H1 (cell line): ENCODE measurements around the gene TFDP1. TPM values are rescaled to one million over a fixed set of nuclear protein-coding genes. Genes with fewer than 3 reads are reported as not detected.
A peak's percentile ranks its signal among the peaks of the same experiment; 100 is the strongest.

Experiments used
- CTCF ChIA-PET: fragments of 300-600 bp; sonication (Branson Sonifier 250); formaldehyde crosslinking; loops from one replicate; lab custom pipeline; 2021; ENCODE audit not compliant: partially characterized antibody; lab: Charles Lee
- POLR2A ChIA-PET: fragments of 300-600 bp; sonication (Branson Sonifier 250); formaldehyde crosslinking; loops from one replicate; lab custom pipeline; 2021; ENCODE audit warnings: inconsistent platforms; ENCODE audit not compliant: partially characterized antibody; lab: Charles Lee
- DNase-seq, 2 experiments: peaks; one replicate each; pipeline versions ENCODE4 v3.0.0 to v3.0.0-alpha.2; 2010 to 2022; ENCODE audit warnings: low spot score in 2 of 2, low read depth in 1 of 2, mixed read lengths in 1 of 2
- FAIRE-seq: peaks from 2 replicates; lab custom pipeline; 2011; peaks lifted over from hg19 to GRCh38; lab: Jason Lieb, UNC
- H2AFZ ChIP-seq: 2 replicates; pipeline ENCODE4 v1.8.1; 2012; ENCODE audit warnings: low read length, inconsistent platforms
- H2AK5ac ChIP-seq: 2 replicates; pipeline ENCODE4 v1.6.1; 2013; ENCODE audit warnings: low read depth, low read length
- H2BK120ac ChIP-seq: replicated peaks from 2 replicates; pipeline ENCODE3; 2013; ENCODE audit warnings: low read depth, low read length, inconsistent platforms
- H2BK12ac ChIP-seq: 2 replicates; pipeline ENCODE4 v1.6.1; 2013; ENCODE audit warnings: low read depth, low read length
- H2BK15ac ChIP-seq: 2 replicates; pipeline ENCODE4 v1.6.1; 2013; ENCODE audit warnings: low read length
- H2BK20ac ChIP-seq: 2 replicates; pipeline ENCODE4 v1.6.1; 2013; ENCODE audit warnings: low read length
- H2BK5ac ChIP-seq: 2 replicates; pipeline ENCODE4 v1.6.1; 2013; ENCODE audit warnings: low read depth, low read length
- H3K14ac ChIP-seq: 2 replicates; pipeline ENCODE4 v1.6.1; 2013; ENCODE audit warnings: inconsistent platforms; ENCODE audit not compliant: insufficient read length
- H3K18ac ChIP-seq: 2 replicates; pipeline ENCODE4 v1.6.1; 2013; ENCODE audit warnings: low read length; ENCODE audit errors: extremely low read depth
- H3K23ac ChIP-seq: 2 replicates; pipeline ENCODE4 v1.6.1; 2013; ENCODE audit warnings: inconsistent platforms; ENCODE audit not compliant: insufficient read length
- H3K23me2 ChIP-seq: 2 replicates; pipeline ENCODE4 v1.6.1; 2013; ENCODE audit warnings: low read depth, low read length
- H3K27ac ChIP-seq: 2 replicates; pipeline ENCODE4 v1.6.1; 2011; ENCODE audit warnings: low read depth, low read length, inconsistent platforms
- H3K27me3 ChIP-seq, 4 experiments: replicated peaks in 1 of 4; 1 replicate in 1 of 4; 2 replicates in 3 of 4; pipeline versions ENCODE4 v1.6.1 to v1.8.1; 2011 to 2013; ENCODE audit warnings: low read length in 3 of 4, mild to moderate bottlenecking in 3 of 4, inconsistent platforms in 2 of 4, mixed read lengths in 2 of 4, moderate library complexity in 1 of 4; ENCODE audit not compliant: control insufficient read depth in 3 of 4, insufficient read depth in 3 of 4; ENCODE audit errors: extremely low read depth in 1 of 4
- H3K36me3 ChIP-seq, 4 experiments: 2 replicates each; pipeline versions ENCODE4 v1.6.1 to v1.8.1; 2011 to 2013; ENCODE audit warnings: mild to moderate bottlenecking in 4 of 4, low read length in 3 of 4, moderate library complexity in 2 of 4, control low read depth in 1 of 4, inconsistent platforms in 1 of 4; ENCODE audit not compliant: insufficient read depth in 4 of 4, control insufficient read depth in 2 of 4
- H3K4ac ChIP-seq: replicated peaks from 2 replicates; pipeline ENCODE3; 2013; ENCODE audit warnings: low read length, low read depth, mixed read lengths, inconsistent platforms; ENCODE audit not compliant: insufficient read length
- H3K4me1 ChIP-seq, 4 experiments: replicated peaks in 1 of 4; 1 replicate in 1 of 4; 2 replicates in 3 of 4; pipeline versions ENCODE4 v1.6.1 to v1.8.1; 2011 to 2013; ENCODE audit warnings: low read length in 3 of 4, inconsistent platforms in 2 of 4, mixed read lengths in 1 of 4; ENCODE audit not compliant: insufficient read depth in 4 of 4, control insufficient read depth in 3 of 4
- H3K4me2 ChIP-seq, 2 experiments: 2 replicates each; pipeline versions ENCODE4 v1.6.1 to v1.8.1; 2011 to 2013; ENCODE audit warnings: low read depth in 2 of 2, low read length in 2 of 2, control low read depth in 1 of 2, inconsistent platforms in 1 of 2, mild to moderate bottlenecking in 1 of 2; ENCODE audit not compliant: insufficient read depth in 1 of 2
- H3K4me3 ChIP-seq, 4 experiments: fragments of 200-600, 300-600 bp in 1 of 4; sonication (generic), shearing (Covaris generic), sonication (Bioruptor Twin) in 1 of 4; 2 replicates each; pipeline versions ENCODE4 v1.5.1 to v1.8.1; 2011 to 2016; ENCODE audit warnings: low read length in 4 of 4, low read depth in 3 of 4, control low read depth in 2 of 4, inconsistent platforms in 2 of 4, mild to moderate bottlenecking in 2 of 4, mixed read lengths in 1 of 4, moderate library complexity in 1 of 4; ENCODE audit not compliant: insufficient read depth in 2 of 4; ENCODE audit errors: extremely low read depth in 1 of 4
- H3K56ac ChIP-seq: replicated peaks from 2 replicates; pipeline ENCODE3; 2013; ENCODE audit warnings: low read depth, mild to moderate bottlenecking, mixed read lengths, low read length, inconsistent platforms; ENCODE audit not compliant: insufficient read length
- H3K79me1 ChIP-seq: 2 replicates; pipeline ENCODE4 v1.6.1; 2013; ENCODE audit warnings: low read depth, low read length, control low read depth
- H3K79me2 ChIP-seq, 2 experiments: 2 replicates each; pipeline versions ENCODE4 v1.6.1 to v1.8.1; 2012 to 2013; ENCODE audit warnings: low read length in 2 of 2, mild to moderate bottlenecking in 2 of 2, inconsistent platforms in 1 of 2; ENCODE audit not compliant: insufficient read depth in 2 of 2, control insufficient read depth in 1 of 2
- H3K9ac ChIP-seq, 4 experiments: replicated peaks in 1 of 4; 1 replicate in 1 of 4; 2 replicates in 3 of 4; pipeline versions ENCODE4 v1.6.1 to v1.8.1; 2011 to 2013; ENCODE audit warnings: low read depth in 3 of 4, low read length in 3 of 4, control low read depth in 2 of 4, mild to moderate bottlenecking in 2 of 4, moderate library complexity in 2 of 4, inconsistent platforms in 1 of 4; ENCODE audit errors: extremely low read depth in 1 of 4
- H3K9me3 ChIP-seq, 2 experiments: 2 replicates each; pipeline versions ENCODE4 v1.6.1 to v1.8.1; 2012 to 2013; ENCODE audit warnings: mild to moderate bottlenecking in 2 of 2, moderate library complexity in 2 of 2, control low read depth in 1 of 2, inconsistent platforms in 1 of 2, low read depth in 1 of 2, low read length in 1 of 2, mixed read lengths in 1 of 2; ENCODE audit not compliant: insufficient read depth in 2 of 2
- H4K20me1 ChIP-seq, 2 experiments: replicated peaks in 1 of 2; 2 replicates each; pipeline versions ENCODE3 to v1.8.1; 2011 to 2013; ENCODE audit warnings: inconsistent platforms in 2 of 2, low read length in 2 of 2, mild to moderate bottlenecking in 1 of 2; ENCODE audit not compliant: insufficient read depth in 2 of 2, control insufficient read depth in 1 of 2
- H4K5ac ChIP-seq: 2 replicates; pipeline ENCODE4 v1.6.1; 2013; ENCODE audit warnings: low read length, low read depth, mixed read lengths, inconsistent platforms; ENCODE audit not compliant: insufficient read length
- H4K8ac ChIP-seq: 2 replicates; pipeline ENCODE4 v1.8.0; 2013; ENCODE audit warnings: mild to moderate bottlenecking, moderate library complexity, low read length, inconsistent platforms; ENCODE audit not compliant: insufficient read depth; ENCODE audit errors: extremely low read depth
- H4K91ac ChIP-seq: replicated peaks from 2 replicates; pipeline ENCODE3; 2013; ENCODE audit warnings: low read length, mixed read lengths, inconsistent platforms; ENCODE audit not compliant: insufficient read length
- CHD1 ChIP-seq: IDR thresholded peaks from 2 replicates; pipeline ENCODE4 v1.6.1; 2012; ENCODE audit warnings: low read depth, low read length, improper control_type of control experiment
- CTCF ChIP-seq, 3 experiments: IDR thresholded peaks; 1 replicate in 2 of 3; 2 replicates in 1 of 3; pipeline versions ENCODE4 v1.5.1 to v1.6.1; 2011; ENCODE audit warnings: low read length in 3 of 3, mild to moderate bottlenecking in 3 of 3, inconsistent platforms in 2 of 3, low read depth in 1 of 3, moderate library complexity in 1 of 3; ENCODE audit not compliant: insufficient read depth in 1 of 3; ENCODE audit errors: control extremely low read depth in 1 of 3
- FOSL1 ChIP-seq: IDR thresholded peaks from 2 replicates; pipeline ENCODE4 v1.6.1; 2011; ENCODE audit warnings: mild to moderate bottlenecking, low read depth, low read length, moderate library complexity; ENCODE audit not compliant: insufficient read depth
- NANOG ChIP-seq: IDR thresholded peaks from 2 replicates; pipeline ENCODE4 v1.6.1; 2011; ENCODE audit warnings: low read length, low read depth, mild to moderate bottlenecking, inconsistent platforms; ENCODE audit not compliant: insufficient read depth, poor library complexity, severe bottlenecking
- RNF2 ChIP-seq: fragments of 200-900, 300-1000 bp; sonication (generic); IDR thresholded peaks from 2 replicates; pipeline ENCODE4 v1.7.1; 2016; ENCODE audit warnings: borderline replicate concordance, low read depth, mild to moderate bottlenecking, antibody characterized with exemption, low read length; ENCODE audit not compliant: poor library complexity, severe bottlenecking; ENCODE audit errors: missing control alignments
- TEAD4 ChIP-seq: IDR thresholded peaks from 2 replicates; pipeline ENCODE4 v1.6.1; 2012; ENCODE audit warnings: low read depth, low read length, inconsistent platforms, mixed read lengths
- ZNF274 ChIP-seq: IDR thresholded peaks from 2 replicates; pipeline ENCODE4 v1.7.0; 2012; ENCODE audit warnings: low read length, borderline replicate concordance; ENCODE audit errors: extremely low read depth
- WGBS, 2 experiments: shearing (Covaris generic) in 1 of 2; methylation state at CpG; one replicate each; pipeline versions ENCODE4 v1.1.6 to v1.1.7; 2013 to 2015; ENCODE audit warnings: low lambda C conversion rate in 2 of 2, mixed read lengths in 2 of 2, inconsistent platforms in 1 of 2, low coverage in 1 of 2, missing lambda C conversion rate in 1 of 2; ENCODE audit not compliant: insufficient replicate concordance in 2 of 2, insufficient coverage in 1 of 2, insufficient read length in 1 of 2; ENCODE audit errors: extremely low coverage in 1 of 2, missing lambda C conversion rate in 1 of 2; 5-methylcytosine and 5-hydroxymethylcytosine counted together
- polyA plus RNA-seq, 7 experiments: library from polyadenylated mRNA; depleted of rRNA in 3 of 7; stranded (reverse) in 5 of 7; unstranded in 2 of 7; fragments of >200 nt in 5 of 7; fragments of 200-250 nt in 2 of 7; gene quantifications; 1 replicate in 5 of 7; 2 replicates in 1 of 7; 4 replicates in 1 of 7; pipeline versions ENCODE4 v1.2.1 to v1.2.3, GENCODE V29; 2011 to 2013; ENCODE audit warnings: missing spikeins in 2 of 7, mixed read lengths in 2 of 7
- total RNA-seq: library from RNA; stranded (reverse); fragmentation: NEBNext Ultra II Directional; extraction: Animal tissue kit (Norgen Biotek cat#: 25700); gene quantifications from 2 replicates; pipeline ENCODE4 v1.2.1, GENCODE V29; 2021

The TFDP1 gene
- total and polyA plus RNA-seq, 2 of the 8 experiments (the other 6 are each of a cell fraction or from before 2014, with no cell fraction given) = 43.6 to 81.9 TPM

- Histone ChIP-seq H3K9me3 (no peaks in the 10 kb centered on the region), H3K18ac (no peak overlapping the region), H3K36me3 (peaks cover 0 to 9% (median 3%) of the 10 kb centered on the region in 4 experiments; a peak in 6 of 8 replicates), H3K79me2 (peaks cover 0 to 4% of the 10 kb centered on the region in 2 experiments; a peak in 1 of 4 replicates), H3K56ac (no peak overlapping the region), H3K23ac (no peak overlapping the region), H4K8ac (peak overlapping the region; percentile 19; the same call in 1 of the 2 replicates), H2BK20ac (no peak overlapping the region), H3K27ac (no peak overlapping the region), H3K23me2 (peaks cover 2% of the 10 kb centered on the region; the same call in 1 of the 2 replicates), H2BK12ac (no peak overlapping the region), H3K4me2 (no peak overlapping the region), H3K27me3 (no peaks in the 10 kb centered on the region; a peak in 1 of 7 replicates), H2BK120ac (no peak overlapping the region), H3K4me1 (peaks cover 0 to 9% (median 7%) of the 10 kb centered on the region in 4 experiments; a peak in 6 of 7 replicates), H2BK15ac (no peak overlapping the region), H3K79me1 (peaks cover 6% of the 10 kb centered on the region), H3K4me3 (no peak overlapping the region), H4K91ac (no peak overlapping the region), H3K9ac (no peak overlapping the region), H3K4ac (no peak overlapping the region), H3K14ac (no peak overlapping the region), H4K20me1 (peaks cover 5 to 14% of the 10 kb centered on the region in 2 experiments), H4K5ac (no peak overlapping the region), H2BK5ac (no peak overlapping the region; the same call in 1 of the 2 replicates), H2AFZ (no peak overlapping the region), H2AK5ac (no peak overlapping the region)
- TF ChIP-seq RNF2 (no peak), CTCF (IDR thresholded peaks at IDR 0.05; ENCODE audit: control extremely low read depth in 1 of 3, insufficient read depth in 1 of 3, low read depth in 1 of 3, low read length in 3 of 3) (no peak), CHD1 (no peak), TEAD4 (no peak), NANOG (no peak), ZNF274 (no peak), FOSL1 (no peak)
- 92% methylated on average over 18 of the region's 18 CpGs; no CpG with 5 or more reads in 1 of the 2 experiments for WGBS, 2 experiments
- FAIRE-seq (no peak), DNase-seq (no peak)
- POLR2A ChIA-PET = no interaction called here
- CTCF ChIA-PET = interaction anchor here (0.9 to 3.4 kb wide), 3 partner anchors 8 to 26 kb away, joined by 3 to 11 read pairs (median 3); no protein-coding TSS in a partner anchor
These were observed 48.0 kb upstream of the TFDP1 start for GRCh38 chr13:113536461-113537110.
